Omental fat pad (tissue), 4 donors: Measurements from ENCODE around the gene PCBP3. TPM values are rescaled to one million over a fixed set of nuclear protein-coding genes. Genes with fewer than 3 reads are reported as not detected.
"Not testable (repeated sequence)": the region's sequence is repeated elsewhere in the genome, so short reads cannot be mapped to it uniquely, and the experiment has no call there.

ENCODE experiments used
- ATAC-seq: fragments of 150-250 bp; one replicate; pipeline ENCODE4 v1.9.1; 2016; ENCODE audit warnings: mild to moderate bottlenecking, moderate library complexity; ENCODE audit not compliant: low FRiP score
- DNase-seq: peaks from one replicate; pipeline ENCODE4 v3.0.0-alpha.2; 2019; ENCODE audit warnings: low spot score
- CTCF ChIP-seq, 3 donors: fragments of 450-650 bp; IDR thresholded peaks; one replicate each; pipeline ENCODE4 v1.5.1; 2016 to 2017; ENCODE audit warnings: antibody characterized with exemption in 3 of 3, mild to moderate bottlenecking in 3 of 3, moderate library complexity in 2 of 3
- total RNA-seq, 4 donors: library from RNA; depleted of rRNA; stranded (reverse); fragments of >200 nt; gene quantifications; one replicate each; pipeline ENCODE4 v1.1.0, GENCODE V29; 2016

The PCBP3 gene
- total RNA-seq, 4 donors from 2014 or later: 1.1 to 26.8 (median 14.8) TPM

- ATAC-seq (no peak), DNase-seq (no peak)
- no peak for TF ChIP-seq CTCF (IDR thresholded peaks at IDR 0.05)
These were observed 314.0 kb downstream of the PCBP3 start for GRCh38 chr21:45957551-45957950.

GRCh38 chr21:45957981-45958600 lies 314.6 kb downstream of the PCBP3 start:
- peak; percentile 85 for ATAC-seq
- DNase-seq: no peak
- TF ChIP-seq CTCF (IDR thresholded peaks at IDR 0.05): no peak

GRCh38 chr21:45959182-45959581 lies 315.7 kb downstream of the PCBP3 start:
- DNase-seq: no peak
- ATAC-seq: no peak
- TF ChIP-seq CTCF (IDR thresholded peaks at IDR 0.05): no peak

- no peak for ATAC-seq
These were observed 316.4 kb downstream of the PCBP3 start for GRCh38 chr21:45959779-45960390.

GRCh38 chr21:45961408-45961807 lies 317.9 kb downstream of the PCBP3 start:
- ATAC-seq, DNase-seq: not testable (repeated sequence)

More at GRCh38 chr21:45959779-45960390, 316.4 kb downstream of the PCBP3 start:
- no peak for TF ChIP-seq CTCF (IDR thresholded peaks at IDR 0.05)
- no peak for DNase-seq

GRCh38 chr21:45962531-45963231 lies 319.2 kb downstream of the PCBP3 start:
- DNase-seq: no peak

More at GRCh38 chr21:45962531-45963231, 319.2 kb downstream of the PCBP3 start:
- no peak for TF ChIP-seq CTCF (IDR thresholded peaks at IDR 0.05)
- ATAC-seq: no peak
